HG02798 (cell line): ENCODE data around the gene TTLL11.

Experiments
- ATAC-seq: cut with Tn5 transposase; IDR thresholded peaks from one replicate; pipeline ENCODE4 v1.9.1; 2021; ENCODE audit warnings: mild to moderate bottlenecking; ENCODE audit not compliant: unreplicated experiment, poor library complexity

The TTLL11 gene

GRCh38 chr9:122056484-122056883, 36.6 kb downstream of the TTLL11 start:
- ATAC-seq, result no peak

GRCh38 chr9:122055701-122056100, 37.4 kb downstream of the TTLL11 start:
- ATAC-seq, result no peak

- no peak for ATAC-seq
Observed at GRCh38 chr9:122053567-122054350, 39.3 kb downstream of the TTLL11 start.

GRCh38 chr9:122053064-122053463, 40.0 kb downstream of the TTLL11 start:
- ATAC-seq, result no peak

GRCh38 chr9:122051351-122052321, 41.5 kb downstream of the TTLL11 start:
- ATAC-seq, result peak; percentile 75

GRCh38 chr9:122050167-122050566, 42.9 kb downstream of the TTLL11 start:
- no peak for ATAC-seq

GRCh38 chr9:122042056-122042455, 51.1 kb downstream of the TTLL11 start:
- ATAC-seq, result no peak

GRCh38 chr9:122040561-122041242, 52.4 kb downstream of the TTLL11 start:
- ATAC-seq, result no peak

- ATAC-seq, result no peak
Observed at GRCh38 chr9:122039234-122039633, 53.9 kb downstream of the TTLL11 start.

- ATAC-seq, result no peak
Observed at GRCh38 chr9:122036988-122037387, 56.1 kb downstream of the TTLL11 start.

- no peak for ATAC-seq
Observed at GRCh38 chr9:122036408-122036807, 56.7 kb downstream of the TTLL11 start.

GRCh38 chr9:122033775-122034373, 59.2 kb downstream of the TTLL11 start:
- ATAC-seq, result no peak

- no peak for ATAC-seq
Observed at GRCh38 chr9:122032346-122032745, 60.8 kb downstream of the TTLL11 start.

GRCh38 chr9:122031776-122032175, 61.3 kb downstream of the TTLL11 start:
- no peak for ATAC-seq

- ATAC-seq, result no peak
Observed at GRCh38 chr9:122031157-122031556, 62.0 kb downstream of the TTLL11 start.

- no peak for ATAC-seq
Observed at GRCh38 chr9:122030357-122030756, 62.8 kb downstream of the TTLL11 start.

GRCh38 chr9:122029898-122030297, 63.2 kb downstream of the TTLL11 start:
- ATAC-seq, result no peak

- ATAC-seq, result no peak
Observed at GRCh38 chr9:122028089-122028488, 65.0 kb downstream of the TTLL11 start.

- ATAC-seq, result no peak
Observed at GRCh38 chr9:122020398-122020797, 72.7 kb downstream of the TTLL11 start.

- ATAC-seq, result no peak
Observed at GRCh38 chr9:122016744-122017143, 76.4 kb downstream of the TTLL11 start.
